Activated CD8-positive, alpha-beta T cell treated with anti-CD3 and anti-CD28 coated beads for 36 hours (primary cell): ENCODE data around the gene EXOC4. TPM values are rescaled to one million over a fixed set of nuclear protein-coding genes. Genes with fewer than 3 reads are reported as not detected.

ENCODE experiments used
- ATAC-seq: fragments of 200-7000 bp; cut with Tn5 transposase; one replicate; pipeline ENCODE4 v1.10.0; 2021; ENCODE audit warnings: mild to moderate bottlenecking, moderate library complexity
- CTCF ChIA-PET: fragments of 350-600 bp; sonication (Branson Sonifier 250); formaldehyde crosslinking; loops from one replicate; lab custom pipeline; 2021; ENCODE audit warnings: antibody characterized with exemption; lab: Charles Lee
- POLR2A ChIA-PET: fragments of 350-600 bp; sonication (Branson Sonifier 250); formaldehyde crosslinking; loops from one replicate; lab custom pipeline; 2021; ENCODE audit warnings: antibody characterized with exemption; lab: Charles Lee
- DNase-seq: peaks from one replicate; pipeline ENCODE4 v3.0.0-alpha.2; 2020
- H3K27ac Mint-ChIP-seq: one replicate; pipeline ENCODE4 v1.8.0; 2021; ENCODE audit warnings: mild to moderate bottlenecking, mixed read lengths
- H3K27me3 Mint-ChIP-seq: one replicate; pipeline ENCODE4 v1.8.0; 2021; ENCODE audit warnings: mixed read lengths
- H3K36me3 Mint-ChIP-seq: one replicate; pipeline ENCODE4 v1.8.0; 2021; ENCODE audit warnings: low read depth, mixed read lengths
- H3K4me1 Mint-ChIP-seq: one replicate; pipeline ENCODE4 v1.8.0; 2021; ENCODE audit warnings: low read depth, mixed read lengths
- H3K4me3 Mint-ChIP-seq: one replicate; pipeline ENCODE4 v1.8.0; 2021; ENCODE audit warnings: mild to moderate bottlenecking, moderate library complexity, mixed read lengths
- H3K9me3 Mint-ChIP-seq: one replicate; pipeline ENCODE4 v1.8.0; 2021; ENCODE audit warnings: mixed read lengths
- intact Hi-C: fragments of 100-400 bp; cut with micrococcal nuclease; formaldehyde crosslinking; loops from one replicate; pipeline ENCODE4 v1.10.0; 2022
- total RNA-seq, 2 experiments: library from RNA; stranded (reverse); gene quantifications; one replicate each; pipeline ENCODE4 v1.2.3, GENCODE V29; 2021
- TF ChIP-seq, protein P1 (sequence below): fragments of 200-600 bp; IDR thresholded peaks from one replicate; pipeline ENCODE4 v1.8.0; 2022; ENCODE audit warnings: antibody characterized with exemption, mild to moderate bottlenecking

EXOC4 gene
- total RNA-seq, 2 experiments from 2014 or later = 54.1 to 61.7 TPM

- TF ChIP-seq, protein P1, sequence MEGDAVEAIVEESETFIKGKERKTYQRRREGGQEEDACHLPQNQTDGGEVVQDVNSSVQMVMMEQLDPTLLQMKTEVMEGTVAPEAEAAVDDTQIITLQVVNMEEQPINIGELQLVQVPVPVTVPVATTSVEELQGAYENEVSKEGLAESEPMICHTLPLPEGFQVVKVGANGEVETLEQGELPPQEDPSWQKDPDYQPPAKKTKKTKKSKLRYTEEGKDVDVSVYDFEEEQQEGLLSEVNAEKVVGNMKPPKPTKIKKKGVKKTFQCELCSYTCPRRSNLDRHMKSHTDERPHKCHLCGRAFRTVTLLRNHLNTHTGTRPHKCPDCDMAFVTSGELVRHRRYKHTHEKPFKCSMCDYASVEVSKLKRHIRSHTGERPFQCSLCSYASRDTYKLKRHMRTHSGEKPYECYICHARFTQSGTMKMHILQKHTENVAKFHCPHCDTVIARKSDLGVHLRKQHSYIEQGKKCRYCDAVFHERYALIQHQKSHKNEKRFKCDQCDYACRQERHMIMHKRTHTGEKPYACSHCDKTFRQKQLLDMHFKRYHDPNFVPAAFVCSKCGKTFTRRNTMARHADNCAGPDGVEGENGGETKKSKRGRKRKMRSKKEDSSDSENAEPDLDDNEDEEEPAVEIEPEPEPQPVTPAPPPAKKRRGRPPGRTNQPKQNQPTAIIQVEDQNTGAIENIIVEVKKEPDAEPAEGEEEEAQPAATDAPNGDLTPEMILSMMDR = no peak
- CTCF ChIA-PET = no interaction called here
- no peak overlapping the region for H3K27ac Mint-ChIP-seq
- no peaks in the 10 kb centered on the region for H3K27me3 Mint-ChIP-seq
- DNase-seq (no peak), ATAC-seq (no peak)
- H3K9me3 Mint-ChIP-seq = no peaks in the 10 kb centered on the region
- intact Hi-C loops = no loop called here
- H3K36me3 Mint-ChIP-seq = peaks cover 2% of the 10 kb centered on the region
- H3K4me3 Mint-ChIP-seq = no peak overlapping the region
- POLR2A ChIA-PET = no interaction called here
- no peaks in the 10 kb centered on the region for H3K4me1 Mint-ChIP-seq
Measured at GRCh38 chr7:133859231-133859630, 606.4 kb downstream of the EXOC4 start.

DNA sequence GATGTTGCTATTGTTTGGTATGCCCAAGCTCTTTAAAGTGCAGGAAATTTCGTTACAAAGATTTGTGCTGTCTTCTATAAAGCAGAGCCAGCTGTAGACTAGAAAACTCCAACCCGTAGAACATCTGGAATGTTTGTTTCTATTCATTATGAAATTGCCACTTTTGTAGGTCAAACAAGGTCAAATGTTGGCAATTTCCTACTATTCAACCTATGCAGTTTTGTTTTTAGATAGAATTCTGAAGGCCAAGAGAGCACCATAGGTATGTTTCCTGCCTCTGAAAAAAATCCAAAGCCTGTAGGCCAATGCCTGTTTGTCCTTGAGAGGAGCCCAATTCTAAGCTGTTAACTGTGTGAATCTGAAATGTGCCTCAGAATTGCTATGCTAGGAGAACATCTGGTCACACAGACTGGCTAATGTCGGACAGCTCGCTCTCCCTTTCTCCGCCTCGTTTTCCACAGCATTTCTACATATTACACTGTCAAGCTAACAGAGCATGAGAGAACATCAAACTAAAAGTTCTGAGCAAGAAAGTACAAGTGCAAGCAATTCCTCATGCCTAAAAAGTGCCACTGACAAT, 607.1 kb downstream of the EXOC4 start:
- POLR2A ChIA-PET = no interaction called here
- no peaks in the 10 kb centered on the region for H3K27me3 Mint-ChIP-seq
- CTCF ChIA-PET = no interaction called here

DNA sequence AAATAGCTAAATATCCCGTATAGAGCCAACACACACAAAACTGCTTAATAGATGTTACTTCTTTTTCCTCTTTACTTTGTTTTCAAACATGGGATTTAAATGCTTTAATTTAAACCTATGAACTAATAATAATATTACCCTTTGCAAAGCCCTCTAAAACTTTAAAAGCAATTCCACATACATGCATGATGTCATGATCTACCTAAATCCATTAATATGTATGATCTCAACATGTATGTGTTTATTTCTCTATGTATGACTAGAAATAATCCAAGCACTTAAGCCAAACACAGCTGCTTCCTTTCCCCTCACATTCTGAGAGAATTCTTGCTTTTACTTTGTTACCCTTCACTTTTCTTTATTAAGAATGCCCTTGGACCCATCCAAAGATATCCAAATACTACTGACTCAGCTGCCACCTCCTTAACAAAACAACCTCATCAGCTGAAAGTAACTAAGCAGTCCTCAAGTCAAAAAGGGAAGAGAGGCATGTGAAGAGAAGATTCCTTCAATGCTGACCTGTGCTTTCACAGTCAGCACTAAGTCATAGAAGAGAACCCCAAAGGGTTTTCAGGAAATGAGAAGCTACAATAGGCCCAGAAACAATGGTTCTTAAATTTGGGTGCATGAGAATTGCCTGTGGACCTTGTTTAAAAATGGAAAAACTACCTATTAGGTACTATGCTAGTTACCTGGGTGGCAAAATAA, 607.9 kb downstream of the EXOC4 start:
- TF ChIP-seq, protein P1 = no peak
- no peak overlapping the region for H3K4me3 Mint-ChIP-seq
- H3K9me3 Mint-ChIP-seq = no peaks in the 10 kb centered on the region
- peaks cover 2% of the 10 kb centered on the region for H3K36me3 Mint-ChIP-seq
- no peaks in the 10 kb centered on the region for H3K27me3 Mint-ChIP-seq
- POLR2A ChIA-PET = no interaction called here
- no peaks in the 10 kb centered on the region for H3K4me1 Mint-ChIP-seq
- DNase-seq (no peak), ATAC-seq (no peak)
- intact Hi-C loops = no loop called here
- no peak overlapping the region for H3K27ac Mint-ChIP-seq
- CTCF ChIA-PET = no interaction called here

More for the DNA sequence above, 607.1 kb downstream of the EXOC4 start:
- TF ChIP-seq, protein P1 = no peak
- no peaks in the 10 kb centered on the region for H3K4me1 Mint-ChIP-seq
- H3K27ac Mint-ChIP-seq = no peak overlapping the region
- DNase-seq (no peak), ATAC-seq (no peak)
- no peak overlapping the region for H3K4me3 Mint-ChIP-seq
- no peaks in the 10 kb centered on the region for H3K9me3 Mint-ChIP-seq
- intact Hi-C loops = no loop called here
- H3K36me3 Mint-ChIP-seq = peaks cover 2% of the 10 kb centered on the region

- ChIA-PET POLR2A (no interaction called here), CTCF (no interaction called here)
- no peak for DNase-seq
- TF ChIP-seq, protein P1 = no peak
- Mint-ChIP-seq H3K36me3 (peaks cover 2% of the 10 kb centered on the region), H3K27me3 (no peaks in the 10 kb centered on the region), H3K27ac (no peak overlapping the region), H3K4me1 (no peaks in the 10 kb centered on the region), H3K9me3 (no peaks in the 10 kb centered on the region), H3K4me3 (no peak overlapping the region)
- no peak for ATAC-seq
- intact Hi-C loops = no loop called here
Measured at GRCh38 chr7:133861876-133862275, 609.0 kb downstream of the EXOC4 start.

DNA sequence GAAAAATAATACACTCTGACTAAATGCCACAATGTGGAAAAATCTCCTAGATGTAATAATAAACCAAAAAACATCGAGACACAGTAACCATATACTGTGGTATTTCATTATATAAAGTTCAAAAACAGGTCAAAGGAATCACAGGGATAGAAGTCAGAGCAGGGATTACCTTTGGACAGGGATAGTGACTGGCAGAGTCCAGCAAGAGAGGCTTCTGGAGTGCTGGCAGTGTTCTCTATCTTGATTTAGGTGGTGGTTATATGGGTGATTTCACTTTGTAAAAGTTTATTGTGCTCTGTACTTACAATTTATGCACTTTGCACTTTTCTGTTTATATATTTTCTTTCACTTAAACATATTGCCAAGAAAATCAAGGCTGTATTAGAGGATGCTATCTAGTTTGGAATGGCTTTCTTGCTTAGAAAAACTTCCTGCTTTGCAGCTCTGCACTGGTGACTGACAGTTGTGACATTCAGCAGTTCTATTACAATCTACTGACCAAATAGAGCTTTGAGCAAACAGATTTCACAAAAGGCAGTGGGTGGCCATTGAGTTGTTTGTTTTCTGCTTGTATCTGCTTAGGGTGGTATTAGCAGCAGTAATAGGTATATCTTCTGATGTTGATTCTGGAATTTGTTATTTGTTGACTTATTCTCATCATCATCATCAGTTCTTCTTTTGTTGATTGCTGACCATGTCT, 610.6 kb downstream of the EXOC4 start:
- no peak for ATAC-seq
- ChIA-PET POLR2A (no interaction called here), CTCF (interaction anchor here (1.3 kb wide), 1 partner anchor 9 kb away, joined by 3 read pairs; no protein-coding TSS in a partner anchor)
- Mint-ChIP-seq H3K27me3 (no peaks in the 10 kb centered on the region), H3K36me3 (peaks cover 2% of the 10 kb centered on the region), H3K27ac (no peak overlapping the region), H3K4me3 (no peak overlapping the region), H3K9me3 (no peaks in the 10 kb centered on the region), H3K4me1 (no peaks in the 10 kb centered on the region)
- TF ChIP-seq, protein P1 = no peak
- no peak for DNase-seq
- intact Hi-C loops = no loop called here
